Endothelial cell of umbilical vein (primary cell): ENCODE results near the gene LNPEP. TPM values are rescaled to one million over a fixed set of nuclear protein-coding genes. Genes with fewer than 3 reads are reported as not detected.

Experiments
- BruUV-seq: library from RNA; stranded (reverse); fragments of 400-500 nt; replicated peaks from 2 replicates; lab custom pipeline; 2021; lab: Mats Ljungman, UMichigan
- CTCF ChIA-PET: fragments of 300-600, 350-600 bp; sonication (Branson Sonifier 250); formaldehyde crosslinking; loops from one replicate; lab custom pipeline; 2021; ENCODE audit warnings: antibody characterized with exemption, inconsistent platforms; lab: Charles Lee
- POLR2A ChIA-PET: fragments of 300-600, 350-600 bp; sonication (Branson Sonifier 250); formaldehyde crosslinking; loops from one replicate; lab custom pipeline; 2021; ENCODE audit warnings: antibody characterized with exemption, inconsistent platforms; lab: Charles Lee
- DNase-seq: peaks from one replicate; pipeline ENCODE4 v3.0.0-alpha.2; 2011; ENCODE audit warnings: low read depth, low spot score
- FAIRE-seq: peaks from 2 replicates; lab custom pipeline; 2011; peaks lifted over from hg19 to GRCh38; lab: Jason Lieb, UNC
- H2AFZ ChIP-seq: 2 replicates; pipeline ENCODE4 v1.6.0; 2012; ENCODE audit warnings: low read depth, low read length, control low read depth, inconsistent platforms
- H3K27ac ChIP-seq: 2 replicates; pipeline ENCODE4 v1.5.1; 2011; ENCODE audit warnings: low read depth, mild to moderate bottlenecking, control low read depth, low read length, moderate library complexity; ENCODE audit not compliant: insufficient read depth
- H3K27me3 ChIP-seq, 2 experiments: 2 replicates each; pipeline versions ENCODE4 v1.6.0 to v1.6.1; 2011; ENCODE audit warnings: low read length in 2 of 2, mixed read lengths in 1 of 2; ENCODE audit not compliant: control insufficient read depth in 2 of 2, insufficient read depth in 2 of 2
- H3K36me3 ChIP-seq, 2 experiments: 2 replicates in 1 of 2; 3 replicates in 1 of 2; pipeline ENCODE4 v1.5.1; 2011; ENCODE audit warnings: low read length in 2 of 2, mild to moderate bottlenecking in 1 of 2, moderate library complexity in 1 of 2; ENCODE audit not compliant: control insufficient read depth in 2 of 2, insufficient read depth in 2 of 2; ENCODE audit errors: extremely low read depth in 1 of 2
- H3K4me1 ChIP-seq: 3 replicates; pipeline ENCODE4 v1.5.1; 2011; ENCODE audit warnings: mild to moderate bottlenecking, low read length; ENCODE audit not compliant: control insufficient read depth, insufficient read depth; ENCODE audit errors: extremely low read depth
- H3K4me2 ChIP-seq: 2 replicates; pipeline ENCODE4 v1.6.1; 2011; ENCODE audit warnings: low read length, control low read depth, mixed read lengths; ENCODE audit not compliant: insufficient read depth
- H3K4me3 ChIP-seq, 3 experiments: fragments of 200-600 bp in 1 of 3; sonication (generic), shearing (Covaris generic) in 1 of 3; replicated peaks in 1 of 3; 2 replicates each; pipeline ENCODE4 v1.5.1; 2011 to 2016; ENCODE audit warnings: control low read depth in 3 of 3, low read length in 3 of 3, mild to moderate bottlenecking in 2 of 3, inconsistent platforms in 1 of 3, low read depth in 1 of 3, moderate library complexity in 1 of 3; ENCODE audit not compliant: insufficient read depth in 1 of 3
- H3K79me2 ChIP-seq: 2 replicates; pipeline ENCODE4 v1.6.0; 2012; ENCODE audit warnings: low read length, inconsistent platforms; ENCODE audit not compliant: control insufficient read depth, insufficient read depth
- H3K9ac ChIP-seq: replicated peaks from 2 replicates; pipeline ENCODE3; 2011; ENCODE audit warnings: low read length, control low read depth; ENCODE audit not compliant: insufficient read depth; ENCODE audit errors: extremely low read depth
- H3K9me1 ChIP-seq: replicated peaks from 3 replicates; pipeline ENCODE4 v1.6.0; 2011; ENCODE audit warnings: mild to moderate bottlenecking, low read length; ENCODE audit not compliant: control insufficient read depth, insufficient read depth; ENCODE audit errors: extremely low read depth
- H3K9me3 ChIP-seq: replicated peaks from 2 replicates; pipeline ENCODE4 v1.5.1; 2012; ENCODE audit warnings: low read length, inconsistent platforms; ENCODE audit not compliant: control insufficient read depth, insufficient read depth
- H4K20me1 ChIP-seq: replicated peaks from 2 replicates; pipeline ENCODE3; 2011; ENCODE audit warnings: mild to moderate bottlenecking, low read length; ENCODE audit not compliant: control insufficient read depth, insufficient read depth; ENCODE audit errors: extremely low read depth
- CTCF ChIP-seq, 2 donors: IDR thresholded peaks; 1 replicate in 1 of 2; 2 replicates in 1 of 2; pipeline ENCODE4 v1.5.1; 2011; ENCODE audit warnings: low read length in 2 of 2, mild to moderate bottlenecking in 2 of 2, moderate library complexity in 2 of 2, control low read depth in 1 of 2, inconsistent platforms in 1 of 2, low read depth in 1 of 2; ENCODE audit not compliant: insufficient read depth in 1 of 2; ENCODE audit errors: extremely low read depth in 1 of 2
- EZH2 ChIP-seq: IDR thresholded peaks from 2 replicates; pipeline ENCODE4 v1.6.1; 2012; ENCODE audit warnings: borderline replicate concordance, low read depth, mild to moderate bottlenecking, moderate library complexity, low read length, inconsistent platforms; ENCODE audit not compliant: severe bottlenecking
- FOS ChIP-seq: IDR thresholded peaks from 2 replicates; pipeline ENCODE4 v1.6.1; 2011; ENCODE audit warnings: mild to moderate bottlenecking, low read length, moderate library complexity, borderline replicate concordance; ENCODE audit not compliant: insufficient read depth
- GATA2 ChIP-seq: IDR thresholded peaks from 2 replicates; pipeline ENCODE4 v1.7.0; 2011; ENCODE audit warnings: low read depth, mild to moderate bottlenecking, moderate library complexity, mixed read lengths, low read length; ENCODE audit not compliant: insufficient read length, insufficient read depth
- JUN ChIP-seq: IDR thresholded peaks from 2 replicates; pipeline ENCODE4 v1.6.1; 2011; ENCODE audit warnings: borderline replicate concordance, low read depth; ENCODE audit not compliant: insufficient read length, insufficient read depth
- MAX ChIP-seq: IDR thresholded peaks from 2 replicates; pipeline ENCODE4 v1.6.1; 2011; ENCODE audit not compliant: insufficient read depth, insufficient read length
- MYC ChIP-seq: IDR thresholded peaks from one replicate; pipeline ENCODE4 v1.6.1; 2011; ENCODE audit warnings: mild to moderate bottlenecking, low read depth, low read length
- POLR2A ChIP-seq: IDR thresholded peaks from 2 replicates; pipeline ENCODE4 v1.6.1; 2012; ENCODE audit warnings: low read depth, mild to moderate bottlenecking, control low read depth, low read length
- POLR2AphosphoS5 ChIP-seq: IDR thresholded peaks from 2 replicates; pipeline ENCODE4 v1.6.1; 2012; ENCODE audit warnings: low read depth, mild to moderate bottlenecking, control low read depth, low read length, moderate library complexity; ENCODE audit not compliant: insufficient read depth
- dilution Hi-C: fragments of 300-500 bp; cut with MboI; formaldehyde crosslinking; loops from one replicate; pipeline ENCODE4 v1.15.0; 2019; ENCODE audit warnings: low sequenced_read_pairs; ENCODE audit not compliant: extremely low pct_ligation_motif_present
- intact Hi-C: fragments of 100-400 bp; cut with micrococcal nuclease; formaldehyde crosslinking; loops from one replicate; pipeline ENCODE4 v1.10.0; 2022
- polyA plus RNA-seq, 4 experiments: library from polyadenylated mRNA; depleted of rRNA in 3 of 4; stranded (reverse) in 3 of 4; unstranded in 1 of 4; fragments of >200 nt; gene quantifications; 2 replicates each; pipeline versions ENCODE4 v1.2.1 to v1.2.3, GENCODE V29; 2011 to 2012; ENCODE audit warnings: missing spikeins in 1 of 4
- total RNA-seq: library from RNA; stranded (reverse); gene quantifications from 2 replicates; pipeline ENCODE4 v1.2.3, GENCODE V29; 2021

LNPEP gene
- total and polyA plus RNA-seq, 2 donors (not counting 3 experiments of a cell fraction or from before 2014, with no cell fraction given): 7.0 to 23.5 TPM

- CTCF ChIA-PET: interaction anchor here (0.7 to 1.4 kb wide), 6 partner anchors 9 to 268 kb away, joined by 3 to 26 read pairs (median 4); partner anchors contain the start of genes ERAP2 and LNPEP
- BruUV-seq: no TSS peak
These were observed 42.5 kb upstream of the LNPEP start for GRCh38 chr5:96893342-96893741.

More at GRCh38 chr5:96893342-96893741, 42.5 kb upstream of the LNPEP start:
- no peaks in the 10 kb centered on the region for H3K9me3 ChIP-seq
- no peak overlapping the region for H3K4me2 ChIP-seq
- H3K27ac ChIP-seq: no peak overlapping the region
- dilution Hi-C loops (no loop called here), intact Hi-C loops (no loop called here)
- no peak overlapping the region for H3K4me3 ChIP-seq
- no peaks in the 10 kb centered on the region for H4K20me1 ChIP-seq
- peak; percentile 68 for DNase-seq
- no peaks in the 10 kb centered on the region for H3K27me3 ChIP-seq
- FAIRE-seq: peak; percentile 92
- no peaks in the 10 kb centered on the region for H3K79me2 ChIP-seq
- no peak for TF ChIP-seq GATA2
- TF ChIP-seq EZH2: no peak
- peak; percentile 30 for TF ChIP-seq FOS
- TF ChIP-seq CTCF (IDR thresholded peaks at IDR 0.05; ENCODE audit: extremely low read depth in 1 of 2, insufficient read depth in 1 of 2, low read depth in 1 of 2, low read length in 2 of 2): no peak
- peak; percentile 11 for TF ChIP-seq MAX
- TF ChIP-seq JUN: peak; percentile 48
- no peak for TF ChIP-seq POLR2A
- TF ChIP-seq POLR2AphosphoS5: peak; percentile 16
- no peak for TF ChIP-seq MYC
- POLR2A ChIA-PET: interaction anchor here (1.4 kb wide), 1 partner anchor 17 kb away, joined by 6 read pairs; the partner anchor contains the start of gene ERAP2
- H3K9me1 ChIP-seq: no peaks in the 10 kb centered on the region
- peaks cover 11% of the 10 kb centered on the region for H3K4me1 ChIP-seq
- H2AFZ ChIP-seq: no peak overlapping the region
- H3K36me3 ChIP-seq: peaks cover 0 to 6% of the 10 kb centered on the region in 2 experiments
- no peak overlapping the region for H3K9ac ChIP-seq
